SU-DHL-6 (cell line): ENCODE measurements around the gene NFATC2IP.

Experiments used
- H2AFZ ChIP-seq: fragments of 200-600 bp; sonication (generic); 2 replicates; pipeline ENCODE4 v1.6.1; 2014; ENCODE audit warnings: low read depth, mild to moderate bottlenecking, moderate library complexity, mixed read lengths, antibody characterized with exemption, low read length; ENCODE audit not compliant: severe bottlenecking
- H3F3A ChIP-seq: fragments of 200-600 bp; shearing (Covaris generic); 2 replicates; pipeline ENCODE4 v1.6.0; 2016; ENCODE audit warnings: antibody characterized with exemption, mild to moderate bottlenecking; ENCODE audit not compliant: insufficient read depth
- H3K27ac ChIP-seq: fragments of 200-600 bp; sonication (generic); 2 replicates; pipeline ENCODE4 v1.5.1; 2016; ENCODE audit warnings: low read depth, mild to moderate bottlenecking, low read length, moderate library complexity, mixed read lengths
- H3K27me3 ChIP-seq: fragments of 200-600 bp; sonication (generic), shearing (Covaris generic); 2 replicates; pipeline ENCODE4 v1.6.0; 2014; ENCODE audit warnings: mild to moderate bottlenecking, low read length
- H3K36me3 ChIP-seq: fragments of 200-600 bp; sonication (generic); 2 replicates; pipeline ENCODE4 v1.6.1; 2014; ENCODE audit warnings: mild to moderate bottlenecking, low read length, mixed read lengths
- H3K4me2 ChIP-seq: fragments of 300-600, 200-600 bp; shearing (Covaris generic), sonication (generic); 2 replicates; pipeline ENCODE4 v1.6.0; 2014; ENCODE audit warnings: low read length, low read depth, mild to moderate bottlenecking; ENCODE audit not compliant: poor library complexity, severe bottlenecking
- H3K4me3 ChIP-seq: fragments of 200-600 bp; sonication (generic); 2 replicates; pipeline ENCODE4 v1.5.1; 2014; ENCODE audit warnings: antibody characterized with exemption, low read length, mild to moderate bottlenecking, mixed read lengths; ENCODE audit not compliant: insufficient read depth, poor library complexity, severe bottlenecking
- H3K79me2 ChIP-seq: fragments of 200-600 bp; sonication (generic); 2 replicates; pipeline ENCODE4 v1.6.1; 2014; ENCODE audit warnings: mild to moderate bottlenecking, low read length, moderate library complexity; ENCODE audit not compliant: insufficient read depth
- H3K9ac ChIP-seq: fragments of 200-600 bp; sonication (generic); 2 replicates; pipeline ENCODE4 v1.7.0; 2014; ENCODE audit warnings: mild to moderate bottlenecking, low read length
- H3K9me2 ChIP-seq: fragments of 200-600 bp; sonication (generic); replicated peaks from 2 replicates; pipeline ENCODE4 v1.6.1; 2014; ENCODE audit warnings: low read length; ENCODE audit not compliant: insufficient read depth
- H3K9me3 ChIP-seq: fragments of 200-600 bp; sonication (generic); 2 replicates; pipeline ENCODE4 v1.6.1; 2014; ENCODE audit warnings: low read length, mixed read lengths; ENCODE audit not compliant: insufficient read depth
- H4K20me1 ChIP-seq: fragments of 200-600 bp; sonication (generic); 2 replicates; pipeline ENCODE4 v1.6.1; 2014; ENCODE audit warnings: low read depth, mild to moderate bottlenecking, antibody characterized with exemption, low read length, moderate library complexity, mixed read lengths
- CTCF ChIP-seq: fragments of 200-600 bp; sonication (generic); IDR thresholded peaks from one replicate; pipeline ENCODE4 v1.5.1; 2017; ENCODE audit warnings: antibody characterized with exemption, mild to moderate bottlenecking, low read length, moderate library complexity; ENCODE audit not compliant: insufficient read depth, poor library complexity, severe bottlenecking
- EZH2phosphoT487 ChIP-seq: fragments of 200-600 bp; sonication (generic), shearing (Covaris generic); conservative IDR thresholded peaks from 2 replicates; pipeline ENCODE4 v1.6.1; 2018; ENCODE audit warnings: mild to moderate bottlenecking, antibody characterized with exemption, low read length, moderate library complexity, mixed read lengths

NFATC2IP gene

DNA sequence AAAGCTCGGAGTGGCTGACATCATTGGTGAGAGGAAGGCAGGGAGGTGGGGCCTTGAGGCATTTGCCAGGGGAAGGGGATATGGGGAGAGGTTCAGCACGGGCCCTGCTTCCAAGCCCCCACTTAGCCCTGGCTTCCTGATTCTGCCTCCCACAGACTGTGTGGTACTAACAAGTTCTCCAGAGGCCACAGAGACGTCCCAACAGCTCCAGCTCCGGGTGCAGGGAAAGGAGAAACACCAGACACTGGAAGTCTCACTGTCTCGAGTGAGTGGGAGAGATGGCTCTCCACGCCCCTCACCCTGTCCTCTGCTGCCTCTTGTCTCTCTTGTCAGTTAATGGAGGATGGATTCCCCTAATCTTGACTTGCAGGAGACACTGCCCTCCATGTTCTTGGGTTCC lies 8.1 kb downstream of the NFATC2IP start:
- Histone ChIP-seq H2AFZ (no peak overlapping the region), H3K36me3 (peaks cover 13% of the 10 kb centered on the region; the same call in 1 of the 2 replicates), H3K4me2 (no peak overlapping the region), H3K27ac (no peak overlapping the region), H4K20me1 (no peaks in the 10 kb centered on the region; the same call in 1 of the 2 replicates), H3K27me3 (no peaks in the 10 kb centered on the region), H3K79me2 (no peaks in the 10 kb centered on the region; the same call in 1 of the 2 replicates), H3F3A (no peaks in the 10 kb centered on the region), H3K9me2 (no peaks in the 10 kb centered on the region), H3K4me3 (no peak overlapping the region), H3K9me3 (no peaks in the 10 kb centered on the region), H3K9ac (no peak overlapping the region)
- TF ChIP-seq CTCF (no peak), EZH2phosphoT487 (no peak)

DNA sequence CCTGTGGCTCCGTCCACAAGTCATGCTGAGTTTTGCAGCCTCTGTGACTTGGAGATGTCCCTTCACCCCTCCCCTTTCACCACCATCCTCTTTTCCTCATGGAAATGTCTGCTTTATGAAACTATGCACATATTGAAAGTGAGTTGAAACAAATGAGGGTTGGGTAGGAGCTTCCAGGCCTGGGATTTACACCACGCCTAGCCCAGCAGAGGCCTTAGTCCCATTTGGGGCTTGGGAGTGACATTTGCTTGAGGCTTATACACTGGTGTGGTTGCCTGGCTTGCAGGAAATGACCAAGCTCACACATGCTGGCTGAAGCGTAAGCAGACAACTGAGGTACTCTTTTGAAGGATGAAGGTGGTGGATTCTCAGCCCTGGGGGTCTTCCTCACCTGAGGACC lies 13.3 kb downstream of the NFATC2IP start:
- Histone ChIP-seq H2AFZ (no peak overlapping the region), H3K4me2 (no peak overlapping the region), H3K4me3 (no peak overlapping the region), H3K27me3 (no peaks in the 10 kb centered on the region), H3K79me2 (no peaks in the 10 kb centered on the region), H3K9me2 (no peaks in the 10 kb centered on the region), H3F3A (peaks cover 10% of the 10 kb centered on the region; the same call in 1 of the 2 replicates), H3K9ac (no peak overlapping the region), H3K27ac (no peak overlapping the region), H3K9me3 (no peaks in the 10 kb centered on the region), H4K20me1 (no peaks in the 10 kb centered on the region; the same call in 1 of the 2 replicates), H3K36me3 (peaks cover 13% of the 10 kb centered on the region; the same call in 1 of the 2 replicates)
- TF ChIP-seq CTCF (no peak), EZH2phosphoT487 (no peak)

GRCh38 chr16:28964496-28964895 lies 13.8 kb downstream of the NFATC2IP start:
- Histone ChIP-seq H2AFZ (no peak overlapping the region), H4K20me1 (no peaks in the 10 kb centered on the region; the same call in 1 of the 2 replicates), H3F3A (peaks cover 10% of the 10 kb centered on the region; the same call in 1 of the 2 replicates), H3K36me3 (peaks cover 13% of the 10 kb centered on the region; the same call in 1 of the 2 replicates), H3K27me3 (no peaks in the 10 kb centered on the region), H3K4me2 (no peak overlapping the region), H3K9ac (no peak overlapping the region), H3K4me3 (no peak overlapping the region), H3K9me3 (no peaks in the 10 kb centered on the region), H3K9me2 (no peaks in the 10 kb centered on the region), H3K27ac (no peak overlapping the region), H3K79me2 (no peaks in the 10 kb centered on the region)
- TF ChIP-seq CTCF (no peak), EZH2phosphoT487 (no peak)
